HCT116 (cell line): Measurements from ENCODE around the gene NACC1.

ENCODE experiments used
- CEBPB ChIP-seq: IDR thresholded peaks from 2 replicates; pipeline ENCODE4 v1.6.1; 2012; ENCODE audit warnings: low read depth
- CTCF ChIP-seq, 3 experiments: fragments of 200-600 bp in 1 of 3; sonication (generic) in 1 of 3; IDR thresholded peaks in 2 of 3; conservative IDR thresholded peaks in 1 of 3; 2 replicates each; pipeline ENCODE4 v1.5.1; 2012 to 2017; ENCODE audit warnings: low read depth in 2 of 3, low read length in 2 of 3, antibody characterized with exemption in 1 of 3, borderline replicate concordance in 1 of 3, control low read depth in 1 of 3, mild to moderate bottlenecking in 1 of 3, mixed read lengths in 1 of 3, mixed run types in 1 of 3, moderate library complexity in 1 of 3; ENCODE audit not compliant: insufficient read depth in 1 of 3
- ELF1 ChIP-seq: IDR thresholded peaks from 2 replicates; pipeline ENCODE4 v1.6.1; 2012; ENCODE audit warnings: low read depth, borderline replicate concordance
- EZH2 ChIP-seq: fragments of 200-600 bp; sonication (generic); IDR thresholded peaks from 2 replicates; pipeline ENCODE4 v1.6.1; 2017; ENCODE audit warnings: antibody characterized with exemption, mixed run types
- EZH2phosphoT487 ChIP-seq: fragments of 200-600 bp; IDR thresholded peaks from 2 replicates; pipeline ENCODE4 v1.6.1; 2018; ENCODE audit warnings: antibody characterized with exemption, borderline replicate concordance
- JUND ChIP-seq: IDR thresholded peaks from 2 replicates; pipeline ENCODE4 v1.6.1; 2012
- POLR2A ChIP-seq: IDR thresholded peaks from 2 replicates; pipeline ENCODE4 v1.7.0; 2011; ENCODE audit warnings: borderline replicate concordance; ENCODE audit not compliant: insufficient read depth, insufficient read length; ENCODE audit errors: extremely low read depth
- RAD21 ChIP-seq: IDR thresholded peaks from 2 replicates; pipeline ENCODE4 v1.6.1; 2012; ENCODE audit warnings: low read depth, mild to moderate bottlenecking
- SRF ChIP-seq: IDR thresholded peaks from 2 replicates; pipeline ENCODE4 v1.6.1; 2012; ENCODE audit warnings: low read depth
- ZFX ChIP-seq: fragments of 450-650 bp; IDR thresholded peaks from 2 replicates; pipeline ENCODE4 v1.6.1; 2017
- TF ChIP-seq, protein P1 (sequence below): IDR thresholded peaks from 2 replicates; pipeline ENCODE4 v1.6.1; 2012

DNA sequence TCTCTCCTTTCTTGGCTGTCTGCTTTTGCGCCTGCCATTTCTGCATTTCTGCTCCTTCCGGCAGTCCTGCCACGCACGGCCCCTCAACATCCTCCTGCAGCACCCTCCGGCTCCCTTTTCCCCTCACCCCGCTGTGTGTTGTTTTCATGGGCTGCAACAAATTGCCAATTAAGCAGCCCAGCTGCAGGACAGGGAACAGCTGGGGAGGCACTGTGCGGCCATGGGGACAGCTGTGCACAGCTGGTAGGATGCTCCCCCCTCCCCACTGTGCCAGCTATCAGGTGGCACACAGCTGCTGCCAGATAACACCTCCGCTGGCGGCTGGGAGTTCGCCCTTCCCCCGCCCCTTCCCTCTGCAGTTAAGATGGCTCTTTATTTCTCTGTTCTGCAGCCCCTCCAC lies 40.8 kb upstream of the NACC1 start:
- TF ChIP-seq CEBPB = no peak
- TF ChIP-seq JUND = no peak
- TF ChIP-seq EZH2 = no peak
- no peak for TF ChIP-seq RAD21
- TF ChIP-seq CTCF (IDR thresholded peaks at IDR 0.05 in 2 of 3, conservative IDR thresholded peaks at IDR 0.05 in 1 of 3; ENCODE audit: borderline replicate concordance in 1 of 3, insufficient read depth in 1 of 3, low read depth in 2 of 3, low read length in 2 of 3) = no peak
- no peak for TF ChIP-seq POLR2A
- no peak for TF ChIP-seq EZH2phosphoT487
- TF ChIP-seq ZFX = no peak
- no peak for TF ChIP-seq ELF1
- TF ChIP-seq, protein P1, sequence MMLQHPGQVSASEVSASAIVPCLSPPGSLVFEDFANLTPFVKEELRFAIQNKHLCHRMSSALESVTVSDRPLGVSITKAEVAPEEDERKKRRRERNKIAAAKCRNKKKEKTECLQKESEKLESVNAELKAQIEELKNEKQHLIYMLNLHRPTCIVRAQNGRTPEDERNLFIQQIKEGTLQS = no peak
- no peak for TF ChIP-seq SRF
